H1 (cell line): ENCODE measurements around the gene RPL31. TPM values are rescaled to one million over a fixed set of nuclear protein-coding genes. Genes with fewer than 3 reads are reported as not detected.

Experiments used
- CTCF ChIA-PET: fragments of 300-600 bp; sonication (Branson Sonifier 250); formaldehyde crosslinking; loops from one replicate; lab custom pipeline; 2021; ENCODE audit not compliant: partially characterized antibody; lab: Charles Lee
- POLR2A ChIA-PET: fragments of 300-600 bp; sonication (Branson Sonifier 250); formaldehyde crosslinking; loops from one replicate; lab custom pipeline; 2021; ENCODE audit warnings: inconsistent platforms; ENCODE audit not compliant: partially characterized antibody; lab: Charles Lee
- DNase-seq, 2 experiments: peaks; one replicate each; pipeline versions ENCODE4 v3.0.0 to v3.0.0-alpha.2; 2010 to 2022; ENCODE audit warnings: low spot score in 2 of 2, low read depth in 1 of 2, mixed read lengths in 1 of 2
- FAIRE-seq: peaks from 2 replicates; lab custom pipeline; 2011; peaks lifted over from hg19 to GRCh38; lab: Jason Lieb, UNC
- H2AFZ ChIP-seq: 2 replicates; pipeline ENCODE4 v1.8.1; 2012; ENCODE audit warnings: low read length, inconsistent platforms
- H2AK5ac ChIP-seq: 2 replicates; pipeline ENCODE4 v1.6.1; 2013; ENCODE audit warnings: low read depth, low read length
- H2BK120ac ChIP-seq: replicated peaks from 2 replicates; pipeline ENCODE3; 2013; ENCODE audit warnings: low read depth, low read length, inconsistent platforms
- H2BK12ac ChIP-seq: 2 replicates; pipeline ENCODE4 v1.6.1; 2013; ENCODE audit warnings: low read depth, low read length
- H2BK15ac ChIP-seq: 2 replicates; pipeline ENCODE4 v1.6.1; 2013; ENCODE audit warnings: low read length
- H2BK20ac ChIP-seq: 2 replicates; pipeline ENCODE4 v1.6.1; 2013; ENCODE audit warnings: low read length
- H2BK5ac ChIP-seq: 2 replicates; pipeline ENCODE4 v1.6.1; 2013; ENCODE audit warnings: low read depth, low read length
- H3K14ac ChIP-seq: 2 replicates; pipeline ENCODE4 v1.6.1; 2013; ENCODE audit warnings: inconsistent platforms; ENCODE audit not compliant: insufficient read length
- H3K18ac ChIP-seq: 2 replicates; pipeline ENCODE4 v1.6.1; 2013; ENCODE audit warnings: low read length; ENCODE audit errors: extremely low read depth
- H3K23ac ChIP-seq: 2 replicates; pipeline ENCODE4 v1.6.1; 2013; ENCODE audit warnings: inconsistent platforms; ENCODE audit not compliant: insufficient read length
- H3K23me2 ChIP-seq: 2 replicates; pipeline ENCODE4 v1.6.1; 2013; ENCODE audit warnings: low read depth, low read length
- H3K27ac ChIP-seq: 2 replicates; pipeline ENCODE4 v1.6.1; 2011; ENCODE audit warnings: low read depth, low read length, inconsistent platforms
- H3K27me3 ChIP-seq, 4 experiments: replicated peaks in 1 of 4; 1 replicate in 1 of 4; 2 replicates in 3 of 4; pipeline versions ENCODE4 v1.6.1 to v1.8.1; 2011 to 2013; ENCODE audit warnings: low read length in 3 of 4, mild to moderate bottlenecking in 3 of 4, inconsistent platforms in 2 of 4, mixed read lengths in 2 of 4, moderate library complexity in 1 of 4; ENCODE audit not compliant: control insufficient read depth in 3 of 4, insufficient read depth in 3 of 4; ENCODE audit errors: extremely low read depth in 1 of 4
- H3K36me3 ChIP-seq, 4 experiments: 2 replicates each; pipeline versions ENCODE4 v1.6.1 to v1.8.1; 2011 to 2013; ENCODE audit warnings: mild to moderate bottlenecking in 4 of 4, low read length in 3 of 4, moderate library complexity in 2 of 4, control low read depth in 1 of 4, inconsistent platforms in 1 of 4; ENCODE audit not compliant: insufficient read depth in 4 of 4, control insufficient read depth in 2 of 4
- H3K4ac ChIP-seq: replicated peaks from 2 replicates; pipeline ENCODE3; 2013; ENCODE audit warnings: low read length, low read depth, mixed read lengths, inconsistent platforms; ENCODE audit not compliant: insufficient read length
- H3K4me1 ChIP-seq, 4 experiments: replicated peaks in 1 of 4; 1 replicate in 1 of 4; 2 replicates in 3 of 4; pipeline versions ENCODE4 v1.6.1 to v1.8.1; 2011 to 2013; ENCODE audit warnings: low read length in 3 of 4, inconsistent platforms in 2 of 4, mixed read lengths in 1 of 4; ENCODE audit not compliant: insufficient read depth in 4 of 4, control insufficient read depth in 3 of 4
- H3K4me2 ChIP-seq, 2 experiments: 2 replicates each; pipeline versions ENCODE4 v1.6.1 to v1.8.1; 2011 to 2013; ENCODE audit warnings: low read depth in 2 of 2, low read length in 2 of 2, control low read depth in 1 of 2, inconsistent platforms in 1 of 2, mild to moderate bottlenecking in 1 of 2; ENCODE audit not compliant: insufficient read depth in 1 of 2
- H3K4me3 ChIP-seq, 4 experiments: fragments of 200-600, 300-600 bp in 1 of 4; sonication (generic), shearing (Covaris generic), sonication (Bioruptor Twin) in 1 of 4; 2 replicates each; pipeline versions ENCODE4 v1.5.1 to v1.8.1; 2011 to 2016; ENCODE audit warnings: low read length in 4 of 4, low read depth in 3 of 4, control low read depth in 2 of 4, inconsistent platforms in 2 of 4, mild to moderate bottlenecking in 2 of 4, mixed read lengths in 1 of 4, moderate library complexity in 1 of 4; ENCODE audit not compliant: insufficient read depth in 2 of 4; ENCODE audit errors: extremely low read depth in 1 of 4
- H3K56ac ChIP-seq: replicated peaks from 2 replicates; pipeline ENCODE3; 2013; ENCODE audit warnings: low read depth, mild to moderate bottlenecking, mixed read lengths, low read length, inconsistent platforms; ENCODE audit not compliant: insufficient read length
- H3K79me1 ChIP-seq: 2 replicates; pipeline ENCODE4 v1.6.1; 2013; ENCODE audit warnings: low read depth, low read length, control low read depth
- H3K79me2 ChIP-seq, 2 experiments: 2 replicates each; pipeline versions ENCODE4 v1.6.1 to v1.8.1; 2012 to 2013; ENCODE audit warnings: low read length in 2 of 2, mild to moderate bottlenecking in 2 of 2, inconsistent platforms in 1 of 2; ENCODE audit not compliant: insufficient read depth in 2 of 2, control insufficient read depth in 1 of 2
- H3K9ac ChIP-seq, 4 experiments: replicated peaks in 1 of 4; 1 replicate in 1 of 4; 2 replicates in 3 of 4; pipeline versions ENCODE4 v1.6.1 to v1.8.1; 2011 to 2013; ENCODE audit warnings: low read depth in 3 of 4, low read length in 3 of 4, control low read depth in 2 of 4, mild to moderate bottlenecking in 2 of 4, moderate library complexity in 2 of 4, inconsistent platforms in 1 of 4; ENCODE audit errors: extremely low read depth in 1 of 4
- H3K9me3 ChIP-seq, 2 experiments: 2 replicates each; pipeline versions ENCODE4 v1.6.1 to v1.8.1; 2012 to 2013; ENCODE audit warnings: mild to moderate bottlenecking in 2 of 2, moderate library complexity in 2 of 2, control low read depth in 1 of 2, inconsistent platforms in 1 of 2, low read depth in 1 of 2, low read length in 1 of 2, mixed read lengths in 1 of 2; ENCODE audit not compliant: insufficient read depth in 2 of 2
- H4K20me1 ChIP-seq, 2 experiments: replicated peaks in 1 of 2; 2 replicates each; pipeline versions ENCODE3 to v1.8.1; 2011 to 2013; ENCODE audit warnings: inconsistent platforms in 2 of 2, low read length in 2 of 2, mild to moderate bottlenecking in 1 of 2; ENCODE audit not compliant: insufficient read depth in 2 of 2, control insufficient read depth in 1 of 2
- H4K5ac ChIP-seq: 2 replicates; pipeline ENCODE4 v1.6.1; 2013; ENCODE audit warnings: low read length, low read depth, mixed read lengths, inconsistent platforms; ENCODE audit not compliant: insufficient read length
- H4K8ac ChIP-seq: 2 replicates; pipeline ENCODE4 v1.8.0; 2013; ENCODE audit warnings: mild to moderate bottlenecking, moderate library complexity, low read length, inconsistent platforms; ENCODE audit not compliant: insufficient read depth; ENCODE audit errors: extremely low read depth
- H4K91ac ChIP-seq: replicated peaks from 2 replicates; pipeline ENCODE3; 2013; ENCODE audit warnings: low read length, mixed read lengths, inconsistent platforms; ENCODE audit not compliant: insufficient read length
- CBX8 ChIP-seq: fragments of 300-800, 300-1000 bp; sonication (generic); IDR thresholded peaks from 2 replicates; pipeline ENCODE4 v1.7.1; 2016; ENCODE audit warnings: low read depth, low read length, borderline replicate concordance
- EGR1 ChIP-seq: IDR thresholded peaks from 2 replicates; pipeline ENCODE4 v1.6.1; 2011; ENCODE audit warnings: low read depth, low read length, borderline replicate concordance
- KDM4A ChIP-seq: IDR thresholded peaks from one replicate; pipeline ENCODE4 v1.7.1; 2012; ENCODE audit warnings: low read depth, mild to moderate bottlenecking, moderate library complexity, low read length, inconsistent platforms; ENCODE audit not compliant: severe bottlenecking
- RAD21 ChIP-seq, 2 experiments: IDR thresholded peaks in 1 of 2; conservative IDR thresholded peaks in 1 of 2; 2 replicates each; pipeline ENCODE4 v1.6.1; 2011; ENCODE audit warnings: low read depth in 2 of 2, low read length in 2 of 2, improper control_type of control experiment in 1 of 2, inconsistent platforms in 1 of 2, mild to moderate bottlenecking in 1 of 2, moderate library complexity in 1 of 2
- SP1 ChIP-seq: IDR thresholded peaks from 2 replicates; pipeline ENCODE4 v1.6.1; 2011; ENCODE audit warnings: low read depth, low read length
- SP2 ChIP-seq: IDR thresholded peaks from 2 replicates; pipeline ENCODE4 v1.6.1; 2012; ENCODE audit warnings: mild to moderate bottlenecking, low read length, inconsistent platforms
- USF2 ChIP-seq: IDR thresholded peaks from 2 replicates; pipeline ENCODE4 v1.6.1; 2011; ENCODE audit warnings: low read length, improper control_type of control experiment
- YY1 ChIP-seq: IDR thresholded peaks from 2 replicates; pipeline ENCODE4 v1.6.1; 2011; ENCODE audit warnings: low read depth, mild to moderate bottlenecking, low read length
- WGBS, 2 experiments: shearing (Covaris generic) in 1 of 2; methylation state at CpG; one replicate each; pipeline versions ENCODE4 v1.1.6 to v1.1.7; 2013 to 2015; ENCODE audit warnings: low lambda C conversion rate in 2 of 2, mixed read lengths in 2 of 2, inconsistent platforms in 1 of 2, low coverage in 1 of 2, missing lambda C conversion rate in 1 of 2; ENCODE audit not compliant: insufficient replicate concordance in 2 of 2, insufficient coverage in 1 of 2, insufficient read length in 1 of 2; ENCODE audit errors: extremely low coverage in 1 of 2, missing lambda C conversion rate in 1 of 2; 5-methylcytosine and 5-hydroxymethylcytosine counted together
- polyA plus RNA-seq, 7 experiments: library from polyadenylated mRNA; depleted of rRNA in 3 of 7; stranded (reverse) in 5 of 7; unstranded in 2 of 7; fragments of >200 nt in 5 of 7; fragments of 200-250 nt in 2 of 7; gene quantifications; 1 replicate in 5 of 7; 2 replicates in 1 of 7; 4 replicates in 1 of 7; pipeline versions ENCODE4 v1.2.1 to v1.2.3, GENCODE V29; 2011 to 2013; ENCODE audit warnings: missing spikeins in 2 of 7, mixed read lengths in 2 of 7
- total RNA-seq: library from RNA; stranded (reverse); fragmentation: NEBNext Ultra II Directional; extraction: Animal tissue kit (Norgen Biotek cat#: 25700); gene quantifications from 2 replicates; pipeline ENCODE4 v1.2.1, GENCODE V29; 2021

The RPL31 gene
- total and polyA plus RNA-seq, 2 of the 8 experiments (the other 6 are each of a cell fraction or from before 2014, with no cell fraction given): 1,463 to 1,722 TPM

- H2BK12ac ChIP-seq: no peak overlapping the region
- no peak overlapping the region for H3K9ac ChIP-seq
- H3K4ac ChIP-seq: no peak overlapping the region
- H3K79me2 ChIP-seq: no peaks in the 10 kb centered on the region
- no peaks in the 10 kb centered on the region; the same call in 1 of the 2 replicates for H3K23me2 ChIP-seq
- no peak overlapping the region for H2AK5ac ChIP-seq
- H4K8ac ChIP-seq: no peak overlapping the region
- H3K27ac ChIP-seq: no peak overlapping the region
- DNase-seq (no peak), FAIRE-seq (no peak)
- H2BK15ac ChIP-seq: no peak overlapping the region
- no peaks in the 10 kb centered on the region for H3K79me1 ChIP-seq
- H3K56ac ChIP-seq: no peak overlapping the region
- no peak overlapping the region for H2BK120ac ChIP-seq
- TF ChIP-seq USF2 (no peak), RAD21 (IDR thresholded peaks at IDR 0.05 in 1 of 2, conservative IDR thresholded peaks at IDR 0.05 in 1 of 2; ENCODE audit: low read depth in 2 of 2, low read length in 2 of 2) (no peak), SP2 (no peak), CBX8 (no peak), YY1 (no peak), KDM4A (no peak), EGR1 (no peak), SP1 (no peak)
- H4K5ac ChIP-seq: no peak overlapping the region
- no peak overlapping the region for H3K4me3 ChIP-seq
- 88% methylated on average over 4 of the region's 4 CpGs; no CpG with 5 or more reads in 1 of the 2 experiments for WGBS, 2 experiments
- no peak overlapping the region for H4K91ac ChIP-seq
- H3K4me1 ChIP-seq: peaks cover 0 to 3% (median 1%) of the 10 kb centered on the region in 4 experiments; a peak in 2 of 7 replicates
- no peak overlapping the region for H2AFZ ChIP-seq
- ChIA-PET POLR2A (interaction anchor here (1.3 to 3.0 kb wide), 2 partner anchors 15 to 18 kb away, joined by 6 to 17 read pairs; partner anchors contain the start of gene RPL31), CTCF (interaction anchor here (0.7 to 2.0 kb wide), 7 partner anchors 85 to 393 kb away, joined by 3 to 10 read pairs (median 5); no protein-coding TSS in a partner anchor)
- H4K20me1 ChIP-seq: no peaks in the 10 kb centered on the region
- no peak overlapping the region for H3K4me2 ChIP-seq
- no peaks in the 10 kb centered on the region for H3K9me3 ChIP-seq
- H3K14ac ChIP-seq: no peak overlapping the region
- H3K36me3 ChIP-seq: no peaks in the 10 kb centered on the region
- no peak overlapping the region for H3K18ac ChIP-seq
- H3K23ac ChIP-seq: no peak overlapping the region
- H2BK20ac ChIP-seq: no peak overlapping the region
- no peaks in the 10 kb centered on the region for H3K27me3 ChIP-seq
- no peak overlapping the region for H2BK5ac ChIP-seq
Observed at GRCh38 chr2:100987974-100988373, 14.1 kb upstream of the RPL31 start.
